ENCODE data around the gene HOMER2.
"Not testable (repeated sequence)": the region's sequence is repeated elsewhere in the genome, so short reads cannot be mapped to it uniquely, and the experiment has no call there.

HOMER2 gene

DNA sequence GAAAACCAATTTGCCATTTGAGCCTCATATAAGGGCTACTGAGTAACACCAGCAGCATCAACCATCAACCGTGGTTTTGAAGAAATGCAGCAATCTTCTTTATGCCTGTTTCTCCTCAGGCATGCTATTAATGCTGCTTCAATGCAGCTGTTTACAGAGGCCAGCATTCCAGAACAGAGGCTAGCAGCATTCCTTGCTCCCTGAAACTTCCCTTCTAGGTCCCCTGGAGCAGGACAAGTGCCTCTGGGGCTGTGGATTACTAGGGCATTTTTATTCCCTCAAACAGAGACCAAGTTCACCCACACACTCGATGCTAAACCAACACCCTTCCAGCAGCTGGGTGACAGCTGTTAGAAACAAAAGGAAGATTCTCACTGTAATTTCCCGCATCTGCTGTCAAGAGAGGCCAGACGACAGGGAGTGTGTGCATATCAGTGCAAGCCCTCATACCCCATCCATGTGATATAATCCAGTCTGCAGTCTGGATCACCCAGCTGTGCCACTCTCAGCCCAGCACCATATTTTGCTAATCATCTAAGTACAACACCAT lies 57.5 kb downstream of the HOMER2 start:
- H3K9me3 ChIP-seq (ENCODE audit: control insufficient read depth, insufficient read depth, low read length) = no peaks in the 10 kb centered on the region
- no peak for TF ChIP-seq EZH2phosphoT487 (IDR thresholded peaks at IDR 0.05; ENCODE audit: borderline replicate concordance, low read length)
- TF ChIP-seq, protein P1, sequence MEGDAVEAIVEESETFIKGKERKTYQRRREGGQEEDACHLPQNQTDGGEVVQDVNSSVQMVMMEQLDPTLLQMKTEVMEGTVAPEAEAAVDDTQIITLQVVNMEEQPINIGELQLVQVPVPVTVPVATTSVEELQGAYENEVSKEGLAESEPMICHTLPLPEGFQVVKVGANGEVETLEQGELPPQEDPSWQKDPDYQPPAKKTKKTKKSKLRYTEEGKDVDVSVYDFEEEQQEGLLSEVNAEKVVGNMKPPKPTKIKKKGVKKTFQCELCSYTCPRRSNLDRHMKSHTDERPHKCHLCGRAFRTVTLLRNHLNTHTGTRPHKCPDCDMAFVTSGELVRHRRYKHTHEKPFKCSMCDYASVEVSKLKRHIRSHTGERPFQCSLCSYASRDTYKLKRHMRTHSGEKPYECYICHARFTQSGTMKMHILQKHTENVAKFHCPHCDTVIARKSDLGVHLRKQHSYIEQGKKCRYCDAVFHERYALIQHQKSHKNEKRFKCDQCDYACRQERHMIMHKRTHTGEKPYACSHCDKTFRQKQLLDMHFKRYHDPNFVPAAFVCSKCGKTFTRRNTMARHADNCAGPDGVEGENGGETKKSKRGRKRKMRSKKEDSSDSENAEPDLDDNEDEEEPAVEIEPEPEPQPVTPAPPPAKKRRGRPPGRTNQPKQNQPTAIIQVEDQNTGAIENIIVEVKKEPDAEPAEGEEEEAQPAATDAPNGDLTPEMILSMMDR (IDR thresholded peaks at IDR 0.05; ENCODE audit: low read depth, low read length, poor library complexity, severe bottlenecking) = no peak
- no peaks in the 10 kb centered on the region for H3K36me3 ChIP-seq (ENCODE audit: control insufficient read depth, low read length)

DNA sequence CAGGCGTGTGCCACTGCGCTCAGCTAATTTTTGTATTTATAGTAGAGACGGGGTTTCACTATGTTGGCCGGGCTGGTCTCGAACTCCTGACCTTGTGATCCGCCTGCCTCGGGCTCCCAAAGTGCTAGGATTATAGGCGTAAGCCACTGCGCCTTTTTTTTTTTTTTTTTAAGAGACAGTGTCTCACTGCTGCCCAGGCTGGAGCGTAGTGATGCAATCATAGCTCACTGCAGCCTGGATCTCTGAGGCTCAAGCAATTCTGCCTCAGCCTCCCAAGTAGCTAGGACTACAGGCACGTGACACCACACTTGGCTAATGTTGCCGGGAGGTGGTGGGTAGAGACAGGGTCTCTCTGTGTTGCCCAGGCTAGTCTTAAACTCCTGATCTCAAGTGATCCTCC lies 59.0 kb downstream of the HOMER2 start:
- not testable (repeated sequence) for H3K4me2 ChIP-seq (ENCODE audit: low read length); H3F3A ChIP-seq (ENCODE audit: control insufficient read depth, insufficient read depth); H3K27me3 ChIP-seq (ENCODE audit: control insufficient read depth, low read length); H3K27ac ChIP-seq (ENCODE audit: low read depth, low read length); H3K4me3 ChIP-seq (ENCODE audit: low read length); H3K9me3 ChIP-seq (ENCODE audit: control insufficient read depth, insufficient read depth, low read length); H4K20me1 ChIP-seq (ENCODE audit: control insufficient read depth, insufficient read depth, low read depth, low read length); H3K36me3 ChIP-seq (ENCODE audit: control insufficient read depth, low read length); H3K79me2 ChIP-seq (ENCODE audit: control insufficient read depth, low read length); H3K4me1 ChIP-seq (ENCODE audit: control insufficient read depth, low read length); H3K9me2 ChIP-seq (replicated peaks; ENCODE audit: control insufficient read depth, low read length)

More for the DNA sequence above, 57.5 kb downstream of the HOMER2 start:
- Histone ChIP-seq H3F3A (ENCODE audit: control insufficient read depth, insufficient read depth) (no peaks in the 10 kb centered on the region), H3K4me3 (ENCODE audit: low read length) (no peak overlapping the region), H3K27ac (ENCODE audit: low read depth, low read length) (no peak overlapping the region), H3K9me2 (replicated peaks; ENCODE audit: control insufficient read depth, low read length) (no peaks in the 10 kb centered on the region), H3K4me2 (ENCODE audit: low read length) (no peak overlapping the region), H4K20me1 (ENCODE audit: control insufficient read depth, insufficient read depth, low read depth, low read length) (no peaks in the 10 kb centered on the region), H3K27me3 (ENCODE audit: control insufficient read depth, low read length) (no peaks in the 10 kb centered on the region), H3K4me1 (ENCODE audit: control insufficient read depth, low read length) (no peaks in the 10 kb centered on the region), H3K79me2 (ENCODE audit: control insufficient read depth, low read length) (no peaks in the 10 kb centered on the region)

DNA sequence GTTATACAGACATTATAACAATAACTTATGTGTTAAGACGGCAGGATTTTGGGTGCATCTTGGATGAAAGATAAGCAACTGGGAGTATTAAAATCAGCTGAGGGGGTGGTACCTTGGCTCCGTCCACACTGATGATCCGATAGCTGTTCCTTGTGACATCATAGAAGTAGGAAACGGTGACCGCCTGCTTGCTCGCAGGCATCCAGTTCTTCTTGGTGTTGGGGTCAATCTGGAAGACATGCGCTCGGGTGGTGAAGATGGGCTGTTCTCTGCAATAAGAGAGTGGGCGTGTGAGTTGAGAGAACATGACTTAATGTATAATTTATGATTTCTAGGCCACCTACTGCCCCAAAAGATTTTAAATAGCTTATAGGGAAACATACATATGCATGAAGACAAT lies 59.9 kb downstream of the HOMER2 start:
- Histone ChIP-seq H3K4me1 (ENCODE audit: control insufficient read depth, low read length) (no peaks in the 10 kb centered on the region), H3K9me3 (ENCODE audit: control insufficient read depth, insufficient read depth, low read length) (no peaks in the 10 kb centered on the region)

DNA sequence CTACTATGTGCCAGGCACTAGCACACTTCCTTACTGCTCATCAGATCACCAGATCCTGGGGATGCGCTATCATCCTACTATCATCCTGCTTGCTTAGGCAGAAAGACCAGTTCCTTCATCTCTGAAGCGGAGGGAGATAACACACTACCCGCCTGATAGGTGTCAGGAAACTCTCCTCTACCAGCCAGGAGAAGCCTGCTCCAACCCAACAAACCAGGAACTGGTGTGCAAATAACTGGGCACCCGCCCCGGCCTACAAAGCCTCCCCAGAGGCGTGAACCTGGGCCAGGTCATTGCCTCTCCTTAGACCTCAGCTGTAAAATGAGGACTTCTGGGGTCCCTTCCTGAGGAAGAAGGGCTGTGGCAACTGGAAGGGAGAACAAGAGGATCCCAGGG lies 61.5 kb downstream of the HOMER2 start:
- no peak overlapping the region for H3K4me2 ChIP-seq (ENCODE audit: low read length)
- H3K9me2 ChIP-seq (replicated peaks; ENCODE audit: control insufficient read depth, low read length) = no peaks in the 10 kb centered on the region
- no peaks in the 10 kb centered on the region for H3F3A ChIP-seq (ENCODE audit: control insufficient read depth, insufficient read depth)
- H3K27ac ChIP-seq (ENCODE audit: low read depth, low read length) = no peak overlapping the region
- TF ChIP-seq, protein P1 (IDR thresholded peaks at IDR 0.05; ENCODE audit: low read depth, low read length, poor library complexity, severe bottlenecking) = no peak
- TF ChIP-seq EZH2phosphoT487 (IDR thresholded peaks at IDR 0.05; ENCODE audit: borderline replicate concordance, low read length) = no peak
- no peaks in the 10 kb centered on the region for H3K9me3 ChIP-seq (ENCODE audit: control insufficient read depth, insufficient read depth, low read length)
- H3K4me3 ChIP-seq (ENCODE audit: low read length) = no peak overlapping the region
- no peaks in the 10 kb centered on the region for H3K36me3 ChIP-seq (ENCODE audit: control insufficient read depth, low read length)
- no peaks in the 10 kb centered on the region for H3K79me2 ChIP-seq (ENCODE audit: control insufficient read depth, low read length)
- no peaks in the 10 kb centered on the region for H4K20me1 ChIP-seq (ENCODE audit: control insufficient read depth, insufficient read depth, low read depth, low read length)
- no peaks in the 10 kb centered on the region for H3K27me3 ChIP-seq (ENCODE audit: control insufficient read depth, low read length)
- no peaks in the 10 kb centered on the region for H3K4me1 ChIP-seq (ENCODE audit: control insufficient read depth, low read length)

More for the DNA sequence above, 59.9 kb downstream of the HOMER2 start:
- Histone ChIP-seq H3K36me3 (ENCODE audit: control insufficient read depth, low read length) (no peaks in the 10 kb centered on the region), H3K4me3 (ENCODE audit: low read length) (no peak overlapping the region), H3K4me2 (ENCODE audit: low read length) (no peak overlapping the region), H4K20me1 (ENCODE audit: control insufficient read depth, insufficient read depth, low read depth, low read length) (no peaks in the 10 kb centered on the region), H3K27ac (ENCODE audit: low read depth, low read length) (no peak overlapping the region), H3F3A (ENCODE audit: control insufficient read depth, insufficient read depth) (no peaks in the 10 kb centered on the region), H3K79me2 (ENCODE audit: control insufficient read depth, low read length) (no peaks in the 10 kb centered on the region), H3K27me3 (ENCODE audit: control insufficient read depth, low read length) (no peaks in the 10 kb centered on the region), H3K9me2 (replicated peaks; ENCODE audit: control insufficient read depth, low read length) (no peaks in the 10 kb centered on the region)
- TF ChIP-seq, protein P1 (IDR thresholded peaks at IDR 0.05; ENCODE audit: low read depth, low read length, poor library complexity, severe bottlenecking) = no peak
- no peak for TF ChIP-seq EZH2phosphoT487 (IDR thresholded peaks at IDR 0.05; ENCODE audit: borderline replicate concordance, low read length)
